H1 (cell line): ENCODE measurements around the gene MRTFA. TPM values are rescaled to one million over a fixed set of nuclear protein-coding genes. Genes with fewer than 3 reads are reported as not detected.

ENCODE experiments used
- CTCF ChIA-PET: fragments of 300-600 bp; sonication (Branson Sonifier 250); formaldehyde crosslinking; loops from one replicate; lab custom pipeline; 2021; ENCODE audit not compliant: partially characterized antibody; lab: Charles Lee
- POLR2A ChIA-PET: fragments of 300-600 bp; sonication (Branson Sonifier 250); formaldehyde crosslinking; loops from one replicate; lab custom pipeline; 2021; ENCODE audit warnings: inconsistent platforms; ENCODE audit not compliant: partially characterized antibody; lab: Charles Lee
- DNase-seq, 2 experiments: peaks; one replicate each; pipeline versions ENCODE4 v3.0.0 to v3.0.0-alpha.2; 2010 to 2022; ENCODE audit warnings: low spot score in 2 of 2, low read depth in 1 of 2, mixed read lengths in 1 of 2
- FAIRE-seq: peaks from 2 replicates; lab custom pipeline; 2011; peaks lifted over from hg19 to GRCh38; lab: Jason Lieb, UNC
- H2AFZ ChIP-seq: 2 replicates; pipeline ENCODE4 v1.8.1; 2012; ENCODE audit warnings: low read length, inconsistent platforms
- H2AK5ac ChIP-seq: 2 replicates; pipeline ENCODE4 v1.6.1; 2013; ENCODE audit warnings: low read depth, low read length
- H2BK120ac ChIP-seq: replicated peaks from 2 replicates; pipeline ENCODE3; 2013; ENCODE audit warnings: low read depth, low read length, inconsistent platforms
- H2BK12ac ChIP-seq: 2 replicates; pipeline ENCODE4 v1.6.1; 2013; ENCODE audit warnings: low read depth, low read length
- H2BK15ac ChIP-seq: 2 replicates; pipeline ENCODE4 v1.6.1; 2013; ENCODE audit warnings: low read length
- H2BK20ac ChIP-seq: 2 replicates; pipeline ENCODE4 v1.6.1; 2013; ENCODE audit warnings: low read length
- H2BK5ac ChIP-seq: 2 replicates; pipeline ENCODE4 v1.6.1; 2013; ENCODE audit warnings: low read depth, low read length
- H3K14ac ChIP-seq: 2 replicates; pipeline ENCODE4 v1.6.1; 2013; ENCODE audit warnings: inconsistent platforms; ENCODE audit not compliant: insufficient read length
- H3K18ac ChIP-seq: 2 replicates; pipeline ENCODE4 v1.6.1; 2013; ENCODE audit warnings: low read length; ENCODE audit errors: extremely low read depth
- H3K23ac ChIP-seq: 2 replicates; pipeline ENCODE4 v1.6.1; 2013; ENCODE audit warnings: inconsistent platforms; ENCODE audit not compliant: insufficient read length
- H3K23me2 ChIP-seq: 2 replicates; pipeline ENCODE4 v1.6.1; 2013; ENCODE audit warnings: low read depth, low read length
- H3K27ac ChIP-seq: 2 replicates; pipeline ENCODE4 v1.6.1; 2011; ENCODE audit warnings: low read depth, low read length, inconsistent platforms
- H3K27me3 ChIP-seq, 4 experiments: replicated peaks in 1 of 4; 1 replicate in 1 of 4; 2 replicates in 3 of 4; pipeline versions ENCODE4 v1.6.1 to v1.8.1; 2011 to 2013; ENCODE audit warnings: low read length in 3 of 4, mild to moderate bottlenecking in 3 of 4, inconsistent platforms in 2 of 4, mixed read lengths in 2 of 4, moderate library complexity in 1 of 4; ENCODE audit not compliant: control insufficient read depth in 3 of 4, insufficient read depth in 3 of 4; ENCODE audit errors: extremely low read depth in 1 of 4
- H3K36me3 ChIP-seq, 4 experiments: 2 replicates each; pipeline versions ENCODE4 v1.6.1 to v1.8.1; 2011 to 2013; ENCODE audit warnings: mild to moderate bottlenecking in 4 of 4, low read length in 3 of 4, moderate library complexity in 2 of 4, control low read depth in 1 of 4, inconsistent platforms in 1 of 4; ENCODE audit not compliant: insufficient read depth in 4 of 4, control insufficient read depth in 2 of 4
- H3K4ac ChIP-seq: replicated peaks from 2 replicates; pipeline ENCODE3; 2013; ENCODE audit warnings: low read length, low read depth, mixed read lengths, inconsistent platforms; ENCODE audit not compliant: insufficient read length
- H3K4me1 ChIP-seq, 4 experiments: replicated peaks in 1 of 4; 1 replicate in 1 of 4; 2 replicates in 3 of 4; pipeline versions ENCODE4 v1.6.1 to v1.8.1; 2011 to 2013; ENCODE audit warnings: low read length in 3 of 4, inconsistent platforms in 2 of 4, mixed read lengths in 1 of 4; ENCODE audit not compliant: insufficient read depth in 4 of 4, control insufficient read depth in 3 of 4
- H3K4me2 ChIP-seq, 2 experiments: 2 replicates each; pipeline versions ENCODE4 v1.6.1 to v1.8.1; 2011 to 2013; ENCODE audit warnings: low read depth in 2 of 2, low read length in 2 of 2, control low read depth in 1 of 2, inconsistent platforms in 1 of 2, mild to moderate bottlenecking in 1 of 2; ENCODE audit not compliant: insufficient read depth in 1 of 2
- H3K4me3 ChIP-seq, 4 experiments: fragments of 200-600, 300-600 bp in 1 of 4; sonication (generic), shearing (Covaris generic), sonication (Bioruptor Twin) in 1 of 4; 2 replicates each; pipeline versions ENCODE4 v1.5.1 to v1.8.1; 2011 to 2016; ENCODE audit warnings: low read length in 4 of 4, low read depth in 3 of 4, control low read depth in 2 of 4, inconsistent platforms in 2 of 4, mild to moderate bottlenecking in 2 of 4, mixed read lengths in 1 of 4, moderate library complexity in 1 of 4; ENCODE audit not compliant: insufficient read depth in 2 of 4; ENCODE audit errors: extremely low read depth in 1 of 4
- H3K56ac ChIP-seq: replicated peaks from 2 replicates; pipeline ENCODE3; 2013; ENCODE audit warnings: low read depth, mild to moderate bottlenecking, mixed read lengths, low read length, inconsistent platforms; ENCODE audit not compliant: insufficient read length
- H3K79me1 ChIP-seq: 2 replicates; pipeline ENCODE4 v1.6.1; 2013; ENCODE audit warnings: low read depth, low read length, control low read depth
- H3K79me2 ChIP-seq, 2 experiments: 2 replicates each; pipeline versions ENCODE4 v1.6.1 to v1.8.1; 2012 to 2013; ENCODE audit warnings: low read length in 2 of 2, mild to moderate bottlenecking in 2 of 2, inconsistent platforms in 1 of 2; ENCODE audit not compliant: insufficient read depth in 2 of 2, control insufficient read depth in 1 of 2
- H3K9ac ChIP-seq, 4 experiments: replicated peaks in 1 of 4; 1 replicate in 1 of 4; 2 replicates in 3 of 4; pipeline versions ENCODE4 v1.6.1 to v1.8.1; 2011 to 2013; ENCODE audit warnings: low read depth in 3 of 4, low read length in 3 of 4, control low read depth in 2 of 4, mild to moderate bottlenecking in 2 of 4, moderate library complexity in 2 of 4, inconsistent platforms in 1 of 4; ENCODE audit errors: extremely low read depth in 1 of 4
- H3K9me3 ChIP-seq, 2 experiments: 2 replicates each; pipeline versions ENCODE4 v1.6.1 to v1.8.1; 2012 to 2013; ENCODE audit warnings: mild to moderate bottlenecking in 2 of 2, moderate library complexity in 2 of 2, control low read depth in 1 of 2, inconsistent platforms in 1 of 2, low read depth in 1 of 2, low read length in 1 of 2, mixed read lengths in 1 of 2; ENCODE audit not compliant: insufficient read depth in 2 of 2
- H4K20me1 ChIP-seq, 2 experiments: replicated peaks in 1 of 2; 2 replicates each; pipeline versions ENCODE3 to v1.8.1; 2011 to 2013; ENCODE audit warnings: inconsistent platforms in 2 of 2, low read length in 2 of 2, mild to moderate bottlenecking in 1 of 2; ENCODE audit not compliant: insufficient read depth in 2 of 2, control insufficient read depth in 1 of 2
- H4K5ac ChIP-seq: 2 replicates; pipeline ENCODE4 v1.6.1; 2013; ENCODE audit warnings: low read length, low read depth, mixed read lengths, inconsistent platforms; ENCODE audit not compliant: insufficient read length
- H4K8ac ChIP-seq: 2 replicates; pipeline ENCODE4 v1.8.0; 2013; ENCODE audit warnings: mild to moderate bottlenecking, moderate library complexity, low read length, inconsistent platforms; ENCODE audit not compliant: insufficient read depth; ENCODE audit errors: extremely low read depth
- H4K91ac ChIP-seq: replicated peaks from 2 replicates; pipeline ENCODE3; 2013; ENCODE audit warnings: low read length, mixed read lengths, inconsistent platforms; ENCODE audit not compliant: insufficient read length
- CBX5 ChIP-seq: fragments of 300-800, 300-1000 bp; sonication (generic); IDR thresholded peaks from 2 replicates; pipeline ENCODE4 v1.7.1; 2016; ENCODE audit warnings: antibody characterized with exemption, low read length, low read depth
- E2F6 ChIP-seq: IDR thresholded peaks from 2 replicates; pipeline ENCODE4 v1.6.1; 2012; ENCODE audit warnings: inconsistent platforms
- EGR1 ChIP-seq: IDR thresholded peaks from 2 replicates; pipeline ENCODE4 v1.6.1; 2011; ENCODE audit warnings: low read depth, low read length, borderline replicate concordance
- GTF2F1 ChIP-seq: IDR thresholded peaks from 2 replicates; pipeline ENCODE4 v1.6.1; 2012; ENCODE audit warnings: low read depth, low read length, improper control_type of control experiment, borderline replicate concordance
- KDM4A ChIP-seq: IDR thresholded peaks from one replicate; pipeline ENCODE4 v1.7.1; 2012; ENCODE audit warnings: low read depth, mild to moderate bottlenecking, moderate library complexity, low read length, inconsistent platforms; ENCODE audit not compliant: severe bottlenecking
- MAX ChIP-seq: IDR thresholded peaks from 2 replicates; pipeline ENCODE4 v1.6.1; 2012; ENCODE audit warnings: inconsistent platforms
- YY1 ChIP-seq: IDR thresholded peaks from 2 replicates; pipeline ENCODE4 v1.6.1; 2011; ENCODE audit warnings: low read depth, mild to moderate bottlenecking, low read length
- WGBS, 2 experiments: shearing (Covaris generic) in 1 of 2; methylation state at CpG; one replicate each; pipeline versions ENCODE4 v1.1.6 to v1.1.7; 2013 to 2015; ENCODE audit warnings: low lambda C conversion rate in 2 of 2, mixed read lengths in 2 of 2, inconsistent platforms in 1 of 2, low coverage in 1 of 2, missing lambda C conversion rate in 1 of 2; ENCODE audit not compliant: insufficient replicate concordance in 2 of 2, insufficient coverage in 1 of 2, insufficient read length in 1 of 2; ENCODE audit errors: extremely low coverage in 1 of 2, missing lambda C conversion rate in 1 of 2; 5-methylcytosine and 5-hydroxymethylcytosine counted together
- polyA plus RNA-seq, 7 experiments: library from polyadenylated mRNA; depleted of rRNA in 3 of 7; stranded (reverse) in 5 of 7; unstranded in 2 of 7; fragments of >200 nt in 5 of 7; fragments of 200-250 nt in 2 of 7; gene quantifications; 1 replicate in 5 of 7; 2 replicates in 1 of 7; 4 replicates in 1 of 7; pipeline versions ENCODE4 v1.2.1 to v1.2.3, GENCODE V29; 2011 to 2013; ENCODE audit warnings: missing spikeins in 2 of 7, mixed read lengths in 2 of 7
- total RNA-seq: library from RNA; stranded (reverse); fragmentation: NEBNext Ultra II Directional; extraction: Animal tissue kit (Norgen Biotek cat#: 25700); gene quantifications from 2 replicates; pipeline ENCODE4 v1.2.1, GENCODE V29; 2021

The MRTFA gene
- total and polyA plus RNA-seq, 2 of the 8 experiments (the other 6 are each of a cell fraction or from before 2014, with no cell fraction given), result 5.4 to 37.9 TPM

GRCh38 chr22:40540265-40540664, 96.3 kb downstream of the MRTFA start:
- Histone ChIP-seq H2BK20ac (no peak overlapping the region), H2AFZ (no peak overlapping the region), H3K56ac (no peak overlapping the region), H3K79me1 (peaks cover 2% of the 10 kb centered on the region; the same call in 1 of the 2 replicates), H3K9ac (no peak overlapping the region), H3K14ac (no peak overlapping the region), H3K9me3 (no peaks in the 10 kb centered on the region), H3K4me1 (peaks cover 0 to 2% (median under 1%) of the 10 kb centered on the region in 4 experiments; a peak in 2 of 7 replicates), H2AK5ac (no peak overlapping the region), H3K36me3 (no peaks in the 10 kb centered on the region), H3K23ac (no peak overlapping the region), H3K4me3 (no peak overlapping the region), H3K27ac (no peak overlapping the region), H3K79me2 (peaks cover 0 to 12% of the 10 kb centered on the region in 2 experiments; a peak in 1 of 4 replicates), H3K27me3 (no peaks in the 10 kb centered on the region), H3K18ac (no peak overlapping the region), H3K4ac (no peak overlapping the region), H4K8ac (no peak overlapping the region), H2BK15ac (no peak overlapping the region), H4K5ac (peak overlapping the region; percentile 36), H2BK12ac (no peak overlapping the region), H2BK5ac (no peak overlapping the region), H3K23me2 (no peaks in the 10 kb centered on the region), H2BK120ac (no peak overlapping the region), H4K20me1 (no peaks in the 10 kb centered on the region), H4K91ac (no peak overlapping the region), H3K4me2 (no peak overlapping the region)
- DNase-seq (no peak), FAIRE-seq (no peak)
- POLR2A ChIA-PET, result interaction anchor here (0.7 kb wide), 1 partner anchor 79 kb away, joined by 3 read pairs; no protein-coding TSS in a partner anchor
- 74% methylated on average over 5 of the region's 5 CpGs; no CpG with 5 or more reads in 1 of the 2 experiments for WGBS, 2 experiments
- TF ChIP-seq MAX, result peak; percentile 79
- no peak for TF ChIP-seq CBX5
- 0 out of 2 replicates have a peak, but pooled peaks have one; percentile 26 for TF ChIP-seq E2F6
- no peak for TF ChIP-seq KDM4A
- no peak for TF ChIP-seq GTF2F1
- TF ChIP-seq EGR1, result no peak
- TF ChIP-seq YY1, result 0 out of 2 replicates have a peak, but pooled peaks have one; percentile 48
- CTCF ChIA-PET, result interaction anchor here (0.8 kb wide), 1 partner anchor 8 kb away, joined by 3 read pairs; no protein-coding TSS in a partner anchor
